ENCODE results near the gene TWSG1.

The TWSG1 gene

GRCh38 chr18:9437021-9437437, 102.5 kb downstream of the TWSG1 start:
- no peak overlapping the region for H2BK5ac ChIP-seq (ENCODE audit: low read depth, low read length, poor library complexity, severe bottlenecking)
- no peak overlapping the region for H3K23ac ChIP-seq (ENCODE audit: low read length in 2 of 2)
- no peak overlapping the region for H3K18ac ChIP-seq (ENCODE audit: low read depth in 1 of 2, low read length in 2 of 2)
- H3K14ac ChIP-seq (ENCODE audit: low read length in 2 of 2): no peak overlapping the region
- peak overlapping the region; percentile 20 for H3K9ac ChIP-seq (ENCODE audit: low read length)
- no peak overlapping the region for H3K4ac ChIP-seq (ENCODE audit: low read depth in 1 of 2, low read length in 2 of 2)
- no peak overlapping the region for H3K4me3 ChIP-seq (ENCODE audit: insufficient read depth in 1 of 2, low read depth in 1 of 2, low read length in 2 of 2)
- no peaks in the 10 kb centered on the region for H3K9me3 ChIP-seq (ENCODE audit: control insufficient read depth, low read length)
- no peak overlapping the region for H3K27ac ChIP-seq (ENCODE audit: low read length, poor library complexity, severe bottlenecking)
- H3K27me3 ChIP-seq (ENCODE audit: control insufficient read depth in 1 of 2, insufficient read depth in 1 of 2, low read length in 2 of 2): no peaks in the 10 kb centered on the region
- H4K91ac ChIP-seq (ENCODE audit: low read length): no peak overlapping the region
- no peaks in the 10 kb centered on the region for H3K36me3 ChIP-seq (ENCODE audit: control insufficient read depth in 1 of 2, insufficient read depth in 2 of 2, low read depth in 1 of 2, low read length in 2 of 2)
- no peak overlapping the region for H4K8ac ChIP-seq (ENCODE audit: low read length)
- H3K79me1 ChIP-seq (replicated peaks; ENCODE audit: low read length, poor library complexity, severe bottlenecking): no peaks in the 10 kb centered on the region
- peaks cover 3% of the 10 kb centered on the region for H3K4me1 ChIP-seq (ENCODE audit: control insufficient read depth, insufficient read depth, low read depth, low read length)
- no peak overlapping the region for H2BK12ac ChIP-seq (ENCODE audit: low read length in 2 of 2)
- H2AK5ac ChIP-seq (ENCODE audit: low read length, severe bottlenecking): no peak overlapping the region
- H3K4me2 ChIP-seq (ENCODE audit: low read length, poor library complexity, severe bottlenecking): no peak overlapping the region
- no peak overlapping the region for H2BK120ac ChIP-seq (ENCODE audit: low read depth, low read length)
- no peak overlapping the region for H2BK15ac ChIP-seq (ENCODE audit: low read depth, poor library complexity, severe bottlenecking)
- WGBS: 59% methylated on average over 5 of the region's 5 CpGs
- DNase-seq: peak; percentile 43
- no peak overlapping the region for H2AFZ ChIP-seq (ENCODE audit: low read depth, low read length)

- no peak overlapping the region for H4K91ac ChIP-seq (ENCODE audit: low read length)
- H3K27ac ChIP-seq (ENCODE audit: low read length, poor library complexity, severe bottlenecking): no peak overlapping the region
- H3K23ac ChIP-seq (ENCODE audit: low read length in 2 of 2): no peak overlapping the region
- no peak overlapping the region for H2AFZ ChIP-seq (ENCODE audit: low read depth, low read length)
- H2AK5ac ChIP-seq (ENCODE audit: low read length, severe bottlenecking): no peak overlapping the region
- H3K4me1 ChIP-seq (ENCODE audit: control insufficient read depth, insufficient read depth, low read depth, low read length): peaks cover 3% of the 10 kb centered on the region
- 87% methylated on average over 4 of the region's 4 CpGs for WGBS
- no peaks in the 10 kb centered on the region for H3K9me3 ChIP-seq (ENCODE audit: control insufficient read depth, low read length)
- H3K4me2 ChIP-seq (ENCODE audit: low read length, poor library complexity, severe bottlenecking): no peak overlapping the region
- H2BK5ac ChIP-seq (ENCODE audit: low read depth, low read length, poor library complexity, severe bottlenecking): no peak overlapping the region
- no peak overlapping the region for H2BK15ac ChIP-seq (ENCODE audit: low read depth, poor library complexity, severe bottlenecking)
- H4K8ac ChIP-seq (ENCODE audit: low read length): no peak overlapping the region
- no peak overlapping the region for H2BK12ac ChIP-seq (ENCODE audit: low read length in 2 of 2)
- H3K18ac ChIP-seq (ENCODE audit: low read depth in 1 of 2, low read length in 2 of 2): no peak overlapping the region
- DNase-seq: no peak
- no peaks in the 10 kb centered on the region for H3K27me3 ChIP-seq (ENCODE audit: control insufficient read depth in 1 of 2, insufficient read depth in 1 of 2, low read length in 2 of 2)
- no peaks in the 10 kb centered on the region for H3K36me3 ChIP-seq (ENCODE audit: control insufficient read depth in 1 of 2, insufficient read depth in 2 of 2, low read depth in 1 of 2, low read length in 2 of 2)
- H2BK120ac ChIP-seq (ENCODE audit: low read depth, low read length): no peak overlapping the region
- H3K9ac ChIP-seq (ENCODE audit: low read length): no peak overlapping the region
- H3K79me1 ChIP-seq (replicated peaks; ENCODE audit: low read length, poor library complexity, severe bottlenecking): no peaks in the 10 kb centered on the region
- H3K4me3 ChIP-seq (ENCODE audit: insufficient read depth in 1 of 2, low read depth in 1 of 2, low read length in 2 of 2): no peak overlapping the region
- H3K14ac ChIP-seq (ENCODE audit: low read length in 2 of 2): no peak overlapping the region
- no peak overlapping the region for H3K4ac ChIP-seq (ENCODE audit: low read depth in 1 of 2, low read length in 2 of 2)
Observed at GRCh38 chr18:9437672-9438071, 103.1 kb downstream of the TWSG1 start.

- no peak overlapping the region for H3K4me2 ChIP-seq (ENCODE audit: low read length, poor library complexity, severe bottlenecking)
- H2AFZ ChIP-seq (ENCODE audit: low read depth, low read length): no peak overlapping the region
- H3K9ac ChIP-seq (ENCODE audit: low read length): no peak overlapping the region
- H3K4me3 ChIP-seq (ENCODE audit: insufficient read depth in 1 of 2, low read depth in 1 of 2, low read length in 2 of 2): no peak overlapping the region
- H3K4ac ChIP-seq (ENCODE audit: low read depth in 1 of 2, low read length in 2 of 2): no peak overlapping the region
- no peaks in the 10 kb centered on the region for H3K9me3 ChIP-seq (ENCODE audit: control insufficient read depth, low read length)
- no peak overlapping the region for H3K18ac ChIP-seq (ENCODE audit: low read depth in 1 of 2, low read length in 2 of 2)
- H2AK5ac ChIP-seq (ENCODE audit: low read length, severe bottlenecking): no peak overlapping the region
- H4K8ac ChIP-seq (ENCODE audit: low read length): no peak overlapping the region
- no peak overlapping the region for H4K91ac ChIP-seq (ENCODE audit: low read length)
- H3K27me3 ChIP-seq (ENCODE audit: control insufficient read depth in 1 of 2, insufficient read depth in 1 of 2, low read length in 2 of 2): no peaks in the 10 kb centered on the region
- DNase-seq: no peak
- no peaks in the 10 kb centered on the region for H3K79me1 ChIP-seq (replicated peaks; ENCODE audit: low read length, poor library complexity, severe bottlenecking)
- H3K23ac ChIP-seq (ENCODE audit: low read length in 2 of 2): no peak overlapping the region
- H3K4me1 ChIP-seq (ENCODE audit: control insufficient read depth, insufficient read depth, low read depth, low read length): peaks cover 1% of the 10 kb centered on the region
- WGBS: 100% methylated on average over 1 of the region's 3 CpGs
- no peak overlapping the region for H2BK15ac ChIP-seq (ENCODE audit: low read depth, poor library complexity, severe bottlenecking)
- H2BK5ac ChIP-seq (ENCODE audit: low read depth, low read length, poor library complexity, severe bottlenecking): no peak overlapping the region
- H2BK120ac ChIP-seq (ENCODE audit: low read depth, low read length): no peak overlapping the region
- H2BK12ac ChIP-seq (ENCODE audit: low read length in 2 of 2): no peak overlapping the region
- no peak overlapping the region for H3K27ac ChIP-seq (ENCODE audit: low read length, poor library complexity, severe bottlenecking)
- no peak overlapping the region for H3K14ac ChIP-seq (ENCODE audit: low read length in 2 of 2)
- H3K36me3 ChIP-seq (ENCODE audit: control insufficient read depth in 1 of 2, insufficient read depth in 2 of 2, low read depth in 1 of 2, low read length in 2 of 2): no peaks in the 10 kb centered on the region
Observed at GRCh38 chr18:9441061-9441460, 106.5 kb downstream of the TWSG1 start.

GRCh38 chr18:9444549-9444948, 110.0 kb downstream of the TWSG1 start:
- Histone ChIP-seq H3K4me2 (ENCODE audit: low read length, poor library complexity, severe bottlenecking) (no peak overlapping the region), H3K27me3 (ENCODE audit: control insufficient read depth in 1 of 2, insufficient read depth in 1 of 2, low read length in 2 of 2) (no peaks in the 10 kb centered on the region), H2AK5ac (ENCODE audit: low read length, severe bottlenecking) (no peak overlapping the region), H3K18ac (ENCODE audit: low read depth in 1 of 2, low read length in 2 of 2) (no peak overlapping the region), H3K9ac (ENCODE audit: low read length) (no peak overlapping the region), H2BK12ac (ENCODE audit: low read length in 2 of 2) (no peak overlapping the region), H2BK15ac (ENCODE audit: low read depth, poor library complexity, severe bottlenecking) (no peak overlapping the region), H3K36me3 (ENCODE audit: control insufficient read depth in 1 of 2, insufficient read depth in 2 of 2, low read depth in 1 of 2, low read length in 2 of 2) (no peaks in the 10 kb centered on the region), H4K91ac (ENCODE audit: low read length) (no peak overlapping the region), H3K27ac (ENCODE audit: low read length, poor library complexity, severe bottlenecking) (no peak overlapping the region), H3K14ac (ENCODE audit: low read length in 2 of 2) (no peak overlapping the region), H3K4me1 (ENCODE audit: control insufficient read depth, insufficient read depth, low read depth, low read length) (no peaks in the 10 kb centered on the region), H3K4me3 (ENCODE audit: insufficient read depth in 1 of 2, low read depth in 1 of 2, low read length in 2 of 2) (no peak overlapping the region), H3K9me3 (ENCODE audit: control insufficient read depth, low read length) (peaks cover 17% of the 10 kb centered on the region), H3K23ac (ENCODE audit: low read length in 2 of 2) (no peak overlapping the region), H2BK5ac (ENCODE audit: low read depth, low read length, poor library complexity, severe bottlenecking) (no peak overlapping the region), H4K8ac (ENCODE audit: low read length) (no peak overlapping the region), H2BK120ac (ENCODE audit: low read depth, low read length) (no peak overlapping the region), H2AFZ (ENCODE audit: low read depth, low read length) (no peak overlapping the region), H3K79me1 (replicated peaks; ENCODE audit: low read length, poor library complexity, severe bottlenecking) (no peaks in the 10 kb centered on the region), H3K4ac (ENCODE audit: low read depth in 1 of 2, low read length in 2 of 2) (no peak overlapping the region)
- no peak for DNase-seq
- no CpG with 5 or more reads among the region's 3 CpGs for WGBS
